Endothelial cell of umbilical vein (primary cell): ENCODE measurements around the gene C2orf42. TPM values are rescaled to one million over a fixed set of nuclear protein-coding genes. Genes with fewer than 3 reads are reported as not detected.
"Not testable (repeated sequence)": the region's sequence is repeated elsewhere in the genome, so short reads cannot be mapped to it uniquely, and the experiment has no call there.

Experiments used
- BruUV-seq: library from RNA; stranded (reverse); fragments of 400-500 nt; replicated peaks from 2 replicates; lab custom pipeline; 2021; lab: Mats Ljungman, UMichigan
- CTCF ChIA-PET: fragments of 300-600, 350-600 bp; sonication (Branson Sonifier 250); formaldehyde crosslinking; loops from one replicate; lab custom pipeline; 2021; ENCODE audit warnings: antibody characterized with exemption, inconsistent platforms; lab: Charles Lee
- POLR2A ChIA-PET: fragments of 300-600, 350-600 bp; sonication (Branson Sonifier 250); formaldehyde crosslinking; loops from one replicate; lab custom pipeline; 2021; ENCODE audit warnings: antibody characterized with exemption, inconsistent platforms; lab: Charles Lee
- DNase-seq: peaks from one replicate; pipeline ENCODE4 v3.0.0-alpha.2; 2011; ENCODE audit warnings: low read depth, low spot score
- FAIRE-seq: peaks from 2 replicates; lab custom pipeline; 2011; peaks lifted over from hg19 to GRCh38; lab: Jason Lieb, UNC
- H2AFZ ChIP-seq: 2 replicates; pipeline ENCODE4 v1.6.0; 2012; ENCODE audit warnings: low read depth, low read length, control low read depth, inconsistent platforms
- H3K27ac ChIP-seq: 2 replicates; pipeline ENCODE4 v1.5.1; 2011; ENCODE audit warnings: low read depth, mild to moderate bottlenecking, control low read depth, low read length, moderate library complexity; ENCODE audit not compliant: insufficient read depth
- H3K27me3 ChIP-seq, 2 experiments: 2 replicates each; pipeline versions ENCODE4 v1.6.0 to v1.6.1; 2011; ENCODE audit warnings: low read length in 2 of 2, mixed read lengths in 1 of 2; ENCODE audit not compliant: control insufficient read depth in 2 of 2, insufficient read depth in 2 of 2
- H3K36me3 ChIP-seq, 2 experiments: 2 replicates in 1 of 2; 3 replicates in 1 of 2; pipeline ENCODE4 v1.5.1; 2011; ENCODE audit warnings: low read length in 2 of 2, mild to moderate bottlenecking in 1 of 2, moderate library complexity in 1 of 2; ENCODE audit not compliant: control insufficient read depth in 2 of 2, insufficient read depth in 2 of 2; ENCODE audit errors: extremely low read depth in 1 of 2
- H3K4me1 ChIP-seq: 3 replicates; pipeline ENCODE4 v1.5.1; 2011; ENCODE audit warnings: mild to moderate bottlenecking, low read length; ENCODE audit not compliant: control insufficient read depth, insufficient read depth; ENCODE audit errors: extremely low read depth
- H3K4me2 ChIP-seq: 2 replicates; pipeline ENCODE4 v1.6.1; 2011; ENCODE audit warnings: low read length, control low read depth, mixed read lengths; ENCODE audit not compliant: insufficient read depth
- H3K4me3 ChIP-seq, 3 experiments: fragments of 200-600 bp in 1 of 3; sonication (generic), shearing (Covaris generic) in 1 of 3; replicated peaks in 1 of 3; 2 replicates each; pipeline ENCODE4 v1.5.1; 2011 to 2016; ENCODE audit warnings: control low read depth in 3 of 3, low read length in 3 of 3, mild to moderate bottlenecking in 2 of 3, inconsistent platforms in 1 of 3, low read depth in 1 of 3, moderate library complexity in 1 of 3; ENCODE audit not compliant: insufficient read depth in 1 of 3
- H3K79me2 ChIP-seq: 2 replicates; pipeline ENCODE4 v1.6.0; 2012; ENCODE audit warnings: low read length, inconsistent platforms; ENCODE audit not compliant: control insufficient read depth, insufficient read depth
- H3K9ac ChIP-seq: replicated peaks from 2 replicates; pipeline ENCODE3; 2011; ENCODE audit warnings: low read length, control low read depth; ENCODE audit not compliant: insufficient read depth; ENCODE audit errors: extremely low read depth
- H3K9me1 ChIP-seq: replicated peaks from 3 replicates; pipeline ENCODE4 v1.6.0; 2011; ENCODE audit warnings: mild to moderate bottlenecking, low read length; ENCODE audit not compliant: control insufficient read depth, insufficient read depth; ENCODE audit errors: extremely low read depth
- H3K9me3 ChIP-seq: replicated peaks from 2 replicates; pipeline ENCODE4 v1.5.1; 2012; ENCODE audit warnings: low read length, inconsistent platforms; ENCODE audit not compliant: control insufficient read depth, insufficient read depth
- H4K20me1 ChIP-seq: replicated peaks from 2 replicates; pipeline ENCODE3; 2011; ENCODE audit warnings: mild to moderate bottlenecking, low read length; ENCODE audit not compliant: control insufficient read depth, insufficient read depth; ENCODE audit errors: extremely low read depth
- FOS ChIP-seq: IDR thresholded peaks from 2 replicates; pipeline ENCODE4 v1.6.1; 2011; ENCODE audit warnings: mild to moderate bottlenecking, low read length, moderate library complexity, borderline replicate concordance; ENCODE audit not compliant: insufficient read depth
- GATA2 ChIP-seq: IDR thresholded peaks from 2 replicates; pipeline ENCODE4 v1.7.0; 2011; ENCODE audit warnings: low read depth, mild to moderate bottlenecking, moderate library complexity, mixed read lengths, low read length; ENCODE audit not compliant: insufficient read length, insufficient read depth
- POLR2A ChIP-seq: IDR thresholded peaks from 2 replicates; pipeline ENCODE4 v1.6.1; 2012; ENCODE audit warnings: low read depth, mild to moderate bottlenecking, control low read depth, low read length
- POLR2AphosphoS5 ChIP-seq: IDR thresholded peaks from 2 replicates; pipeline ENCODE4 v1.6.1; 2012; ENCODE audit warnings: low read depth, mild to moderate bottlenecking, control low read depth, low read length, moderate library complexity; ENCODE audit not compliant: insufficient read depth
- dilution Hi-C: fragments of 300-500 bp; cut with MboI; formaldehyde crosslinking; loops from one replicate; pipeline ENCODE4 v1.15.0; 2019; ENCODE audit warnings: low sequenced_read_pairs; ENCODE audit not compliant: extremely low pct_ligation_motif_present
- intact Hi-C: fragments of 100-400 bp; cut with micrococcal nuclease; formaldehyde crosslinking; loops from one replicate; pipeline ENCODE4 v1.10.0; 2022
- polyA plus RNA-seq, 4 experiments: library from polyadenylated mRNA; depleted of rRNA in 3 of 4; stranded (reverse) in 3 of 4; unstranded in 1 of 4; fragments of >200 nt; gene quantifications; 2 replicates each; pipeline versions ENCODE4 v1.2.1 to v1.2.3, GENCODE V29; 2011 to 2012; ENCODE audit warnings: missing spikeins in 1 of 4
- total RNA-seq: library from RNA; stranded (reverse); gene quantifications from 2 replicates; pipeline ENCODE4 v1.2.3, GENCODE V29; 2021
- TF ChIP-seq, protein P1 (sequence below), 2 donors: IDR thresholded peaks; 1 replicate in 1 of 2; 2 replicates in 1 of 2; pipeline ENCODE4 v1.5.1; 2011; ENCODE audit warnings: low read length in 2 of 2, mild to moderate bottlenecking in 2 of 2, moderate library complexity in 2 of 2, control low read depth in 1 of 2, inconsistent platforms in 1 of 2, low read depth in 1 of 2; ENCODE audit not compliant: insufficient read depth in 1 of 2; ENCODE audit errors: extremely low read depth in 1 of 2
- TF ChIP-seq, protein P2 (sequence below): IDR thresholded peaks from 2 replicates; pipeline ENCODE4 v1.6.1; 2011; ENCODE audit not compliant: insufficient read depth, insufficient read length

C2orf42 gene
- total and polyA plus RNA-seq, 2 donors (not counting 3 experiments of a cell fraction or from before 2014, with no cell fraction given) = 7.9 to 13.1 TPM

DNA sequence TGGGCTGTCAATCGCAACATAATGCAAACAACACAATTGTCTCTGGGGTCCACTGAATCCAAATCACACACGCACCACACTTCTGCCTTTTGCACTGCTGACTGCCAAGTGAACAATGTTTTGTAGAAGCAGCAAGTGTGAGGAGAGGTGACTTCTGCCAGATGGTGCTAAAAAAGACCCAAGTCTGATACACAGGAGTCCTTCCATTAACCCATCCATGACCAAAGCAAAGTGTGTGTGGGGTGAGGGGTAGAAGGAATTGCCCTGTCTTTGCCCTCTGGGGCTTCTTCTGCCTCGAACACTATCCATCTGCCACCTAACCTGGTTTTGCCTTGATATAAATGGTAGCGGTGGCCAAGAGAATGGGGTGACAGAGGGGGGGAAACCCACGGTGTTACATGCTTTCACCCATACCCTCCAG, 50.0 kb downstream of the C2orf42 start:
- H3K9me3 ChIP-seq = no peaks in the 10 kb centered on the region
- no peaks in the 10 kb centered on the region for H3K9me1 ChIP-seq
- DNase-seq (no peak), FAIRE-seq (no peak)
- H2AFZ ChIP-seq = no peak overlapping the region
- H3K4me2 ChIP-seq = no peak overlapping the region
- H3K4me3 ChIP-seq = no peak overlapping the region
- intact Hi-C loops = loop anchor here (5.0 kb wide), 1 partner anchor 1308 kb away; no protein-coding TSS in a partner anchor
- no peak overlapping the region for H3K27ac ChIP-seq
- dilution Hi-C loops = no loop called here
- CTCF ChIA-PET = interaction anchor here (3.1 kb wide), 1 partner anchor 70 kb away, joined by 11 read pairs; no protein-coding TSS in a partner anchor
- TF ChIP-seq, protein P1, sequence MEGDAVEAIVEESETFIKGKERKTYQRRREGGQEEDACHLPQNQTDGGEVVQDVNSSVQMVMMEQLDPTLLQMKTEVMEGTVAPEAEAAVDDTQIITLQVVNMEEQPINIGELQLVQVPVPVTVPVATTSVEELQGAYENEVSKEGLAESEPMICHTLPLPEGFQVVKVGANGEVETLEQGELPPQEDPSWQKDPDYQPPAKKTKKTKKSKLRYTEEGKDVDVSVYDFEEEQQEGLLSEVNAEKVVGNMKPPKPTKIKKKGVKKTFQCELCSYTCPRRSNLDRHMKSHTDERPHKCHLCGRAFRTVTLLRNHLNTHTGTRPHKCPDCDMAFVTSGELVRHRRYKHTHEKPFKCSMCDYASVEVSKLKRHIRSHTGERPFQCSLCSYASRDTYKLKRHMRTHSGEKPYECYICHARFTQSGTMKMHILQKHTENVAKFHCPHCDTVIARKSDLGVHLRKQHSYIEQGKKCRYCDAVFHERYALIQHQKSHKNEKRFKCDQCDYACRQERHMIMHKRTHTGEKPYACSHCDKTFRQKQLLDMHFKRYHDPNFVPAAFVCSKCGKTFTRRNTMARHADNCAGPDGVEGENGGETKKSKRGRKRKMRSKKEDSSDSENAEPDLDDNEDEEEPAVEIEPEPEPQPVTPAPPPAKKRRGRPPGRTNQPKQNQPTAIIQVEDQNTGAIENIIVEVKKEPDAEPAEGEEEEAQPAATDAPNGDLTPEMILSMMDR (IDR thresholded peaks at IDR 0.05; ENCODE audit: extremely low read depth in 1 of 2, insufficient read depth in 1 of 2, low read depth in 1 of 2, low read length in 2 of 2) = no peak
- TF ChIP-seq FOS (no peak), POLR2A (no peak), POLR2AphosphoS5 (no peak), GATA2 (no peak)
- TF ChIP-seq, protein P2, sequence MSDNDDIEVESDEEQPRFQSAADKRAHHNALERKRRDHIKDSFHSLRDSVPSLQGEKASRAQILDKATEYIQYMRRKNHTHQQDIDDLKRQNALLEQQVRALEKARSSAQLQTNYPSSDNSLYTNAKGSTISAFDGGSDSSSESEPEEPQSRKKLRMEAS = no peak
- H3K27me3 ChIP-seq = no peaks in the 10 kb centered on the region
- peaks cover 21% of the 10 kb centered on the region for H3K4me1 ChIP-seq
- no peak overlapping the region for H3K9ac ChIP-seq
- POLR2A ChIA-PET = no interaction called here
- BruUV-seq = no TSS peak
- H3K36me3 ChIP-seq = no peaks in the 10 kb centered on the region
- H4K20me1 ChIP-seq = no peaks in the 10 kb centered on the region
- no peaks in the 10 kb centered on the region for H3K79me2 ChIP-seq

DNA sequence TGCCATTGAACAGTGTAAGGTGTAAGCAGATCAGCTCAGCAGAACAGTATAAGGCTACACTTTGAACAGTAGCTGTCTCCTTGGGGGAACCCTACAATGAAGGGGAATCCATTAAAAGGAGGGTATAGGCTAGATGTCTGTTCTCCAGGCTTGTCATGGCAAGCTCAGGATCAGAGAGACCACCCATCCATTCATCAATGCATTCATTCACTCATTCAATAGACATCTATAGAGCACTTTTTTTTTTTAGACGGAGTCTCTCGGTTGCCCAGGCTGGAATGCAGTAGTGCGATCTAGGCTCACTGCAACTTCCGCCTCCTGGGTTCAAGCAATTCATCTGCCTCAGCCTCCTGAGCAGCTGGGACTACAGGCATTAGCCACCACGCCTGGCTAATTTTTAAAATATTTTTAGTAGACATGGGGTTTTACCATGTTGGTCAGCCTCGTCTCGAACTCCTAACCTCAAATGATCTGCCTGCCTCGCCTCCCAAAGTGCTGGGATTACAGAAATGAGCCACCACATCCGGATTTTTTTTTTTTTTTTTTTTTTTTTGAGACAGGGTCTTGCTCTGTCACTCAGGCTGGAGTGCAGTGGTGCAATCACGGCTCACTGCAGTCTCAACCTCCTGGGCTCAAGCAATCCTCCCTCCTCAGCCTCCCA, 56.4 kb downstream of the C2orf42 start:
- DNase-seq, H3K9me3 ChIP-seq, H3K4me2 ChIP-seq, H3K9me1 ChIP-seq, H3K27me3 ChIP-seq, H3K36me3 ChIP-seq, H3K4me3 ChIP-seq, H3K79me2 ChIP-seq, dilution Hi-C loops, H4K20me1 ChIP-seq, intact Hi-C loops, FAIRE-seq, BruUV-seq: not testable (repeated sequence)
- ChIA-PET POLR2A (interaction anchor here (1.2 to 2.9 kb wide), 2 partner anchors 10 to 40 kb away, joined by 4 to 13 read pairs; no protein-coding TSS in a partner anchor), CTCF (interaction anchor here (1.0 to 1.9 kb wide), 3 partner anchors 8 to 43 kb away, joined by 3 to 9 read pairs (median 5); no protein-coding TSS in a partner anchor)
- peak overlapping the region; percentile 10 for H2AFZ ChIP-seq
- peak overlapping the region; percentile 69 for H3K27ac ChIP-seq
- peak overlapping the region; percentile 64 for H3K9ac ChIP-seq
- peaks cover 40% of the 10 kb centered on the region for H3K4me1 ChIP-seq
